Raji (cell line): Measurements from ENCODE around the gene ITSN1.

ENCODE experiments used
- POLR2A ChIP-seq: IDR thresholded peaks from 2 replicates; pipeline ENCODE4 v1.6.1; 2011; ENCODE audit warnings: low read depth, low read length, control low read depth; ENCODE audit not compliant: insufficient read depth

The ITSN1 gene

DNA sequence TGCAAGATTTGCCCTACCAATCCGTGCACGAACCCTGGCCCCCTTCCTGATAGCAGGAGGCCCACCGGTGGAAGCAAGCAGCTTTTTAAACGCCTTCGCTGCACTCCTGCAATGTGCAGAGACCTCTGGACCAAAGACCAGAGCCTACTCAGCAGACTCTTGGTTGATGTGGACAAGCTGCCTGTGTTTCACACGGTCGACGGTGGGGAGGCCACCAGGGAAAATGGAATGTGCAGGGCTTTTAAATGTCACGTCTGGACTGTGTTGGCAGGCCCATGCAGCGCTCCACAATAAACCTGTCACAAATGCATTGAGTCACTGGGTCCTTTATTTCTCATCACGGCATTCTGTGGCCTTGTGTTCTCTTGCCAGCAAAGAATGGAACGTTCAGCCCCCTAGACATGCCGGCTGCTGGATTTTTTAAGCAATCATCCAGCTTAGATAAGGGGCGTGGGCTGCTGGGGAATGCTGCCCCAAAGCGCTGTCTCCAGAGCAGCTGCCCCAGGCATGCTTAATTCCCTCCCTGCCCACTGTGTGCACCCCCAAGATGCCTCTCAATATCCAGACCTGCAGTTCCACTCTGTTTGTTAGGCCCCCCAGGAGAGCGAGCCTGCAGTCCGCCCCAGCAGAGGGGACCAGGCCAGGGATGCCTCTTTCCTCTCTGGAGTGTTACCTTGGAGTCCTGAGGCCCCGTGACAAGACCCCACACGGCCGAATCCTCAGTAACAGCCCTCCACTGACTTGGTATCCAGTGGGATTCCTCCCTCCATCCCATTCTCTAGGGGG, 202.0 kb downstream of the ITSN1 start:
- no peak for TF ChIP-seq POLR2A

DNA sequence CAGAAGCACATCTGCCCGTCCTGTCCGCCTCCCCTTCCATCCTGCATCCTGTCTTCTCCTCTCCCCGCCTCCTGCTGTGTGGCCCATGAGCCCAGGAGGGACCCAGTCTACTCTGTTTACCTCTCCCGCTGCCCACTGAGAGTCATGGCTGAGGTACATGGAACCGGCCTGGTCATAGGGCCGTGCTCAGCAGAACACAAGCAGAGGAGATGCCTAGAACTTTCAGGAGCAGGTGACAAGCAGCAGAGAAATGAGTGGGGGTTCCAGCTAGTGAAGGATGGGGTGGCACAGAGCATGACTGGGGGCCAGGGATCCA, 202.5 kb downstream of the ITSN1 start:
- TF ChIP-seq POLR2A, result no peak

DNA sequence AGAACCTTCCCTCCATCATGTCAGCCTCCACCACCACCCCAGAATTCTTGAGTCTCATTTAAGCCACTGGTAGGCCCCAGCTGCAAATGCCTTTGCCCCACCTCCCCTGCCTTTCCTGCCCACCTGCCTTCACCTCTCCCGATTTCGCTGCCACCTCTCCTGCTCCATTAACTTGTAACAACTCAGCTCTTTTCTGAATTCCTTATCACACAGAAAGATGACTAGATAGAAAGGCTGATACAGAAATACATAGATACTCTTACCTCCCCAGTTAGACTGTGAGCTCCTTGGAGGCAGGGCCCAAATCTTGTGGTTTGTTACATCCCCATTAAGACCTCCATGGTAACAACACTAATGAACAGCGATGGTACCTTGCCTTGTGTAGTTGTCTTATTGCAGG, 203.8 kb downstream of the ITSN1 start:
- TF ChIP-seq POLR2A, result no peak

DNA sequence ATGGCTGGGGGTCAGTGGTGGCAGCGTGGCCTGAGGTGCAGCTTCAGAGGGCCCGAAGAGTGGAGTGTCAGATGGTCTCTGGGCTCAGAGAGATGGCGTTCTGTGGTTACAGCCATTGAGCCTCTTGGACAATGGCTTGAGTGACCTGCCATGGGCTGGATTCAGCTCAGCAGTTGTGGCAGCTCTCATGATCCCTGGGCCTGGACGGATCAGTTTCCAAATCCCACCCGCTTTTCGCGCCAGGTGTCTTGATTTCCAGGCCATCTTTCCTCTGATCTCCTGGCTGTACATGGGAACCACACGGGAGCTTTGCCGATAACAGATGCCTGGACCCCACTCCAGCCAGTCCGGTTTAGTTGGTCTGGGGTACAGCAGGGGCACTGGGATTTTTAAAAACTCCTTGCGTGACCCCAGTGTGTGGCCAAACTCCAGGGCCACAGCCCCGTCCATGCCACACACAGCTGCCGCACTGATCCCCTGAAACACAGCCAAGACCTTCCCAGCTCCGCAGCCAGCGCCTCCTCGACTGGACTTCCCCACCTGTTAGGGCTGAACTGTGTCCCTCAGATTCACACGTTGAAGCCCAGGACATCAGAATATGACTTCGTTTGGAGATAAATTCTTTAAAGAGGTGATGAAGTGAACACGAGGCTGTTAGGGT, 205.4 kb downstream of the ITSN1 start:
- TF ChIP-seq POLR2A, result no peak

DNA sequence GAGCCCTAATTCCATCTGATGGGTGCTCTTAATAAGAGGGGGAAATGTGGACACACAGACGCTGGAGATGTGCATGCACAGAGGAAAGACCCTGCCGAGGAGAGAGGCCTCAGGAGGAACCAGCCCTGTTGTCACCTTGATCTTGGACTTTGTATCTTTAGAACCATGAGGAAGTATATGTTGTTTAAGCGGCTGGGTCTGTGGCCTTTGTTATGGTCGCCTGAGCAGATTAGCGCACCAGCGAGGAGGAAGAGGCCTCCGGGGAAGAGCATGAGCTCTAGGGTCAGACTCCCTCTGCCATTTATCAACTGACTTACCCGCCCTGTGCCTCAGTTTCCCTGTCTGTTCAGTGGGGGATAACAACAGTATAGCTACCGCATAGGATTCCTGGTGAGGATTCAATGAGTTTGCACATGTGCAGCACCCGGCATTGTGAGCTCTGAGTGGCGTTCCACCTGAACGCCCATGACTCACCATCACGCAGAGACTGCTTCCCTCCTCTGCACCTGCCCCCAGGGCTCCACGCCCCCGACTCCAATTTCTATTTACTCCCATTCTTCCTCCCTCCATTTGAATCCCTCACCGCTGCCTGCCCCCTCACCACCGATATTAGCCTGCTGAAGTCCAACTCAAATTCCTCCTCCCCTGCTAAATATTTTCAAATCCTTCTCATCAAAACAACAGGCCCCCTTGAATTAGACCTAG, 206.1 kb downstream of the ITSN1 start:
- no peak for TF ChIP-seq POLR2A

DNA sequence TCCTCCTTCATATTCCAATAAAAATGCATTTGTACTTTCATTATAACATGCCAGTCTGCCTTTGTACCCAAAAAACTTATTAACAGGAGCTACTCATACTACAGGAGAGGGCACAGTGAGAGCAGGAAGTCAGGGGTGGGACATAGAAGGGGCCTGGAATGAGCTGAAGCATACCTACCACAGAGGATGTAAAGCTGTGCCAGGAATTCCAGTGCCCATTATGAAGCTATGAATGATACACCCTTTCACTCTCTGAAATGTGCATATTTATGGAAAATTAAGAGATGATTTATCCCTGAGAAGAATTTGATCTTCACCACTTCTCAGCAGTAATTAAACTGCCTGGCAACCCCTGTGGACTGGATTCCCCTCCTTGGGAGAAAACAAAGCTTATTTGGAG, 207.5 kb downstream of the ITSN1 start:
- no peak for TF ChIP-seq POLR2A

DNA sequence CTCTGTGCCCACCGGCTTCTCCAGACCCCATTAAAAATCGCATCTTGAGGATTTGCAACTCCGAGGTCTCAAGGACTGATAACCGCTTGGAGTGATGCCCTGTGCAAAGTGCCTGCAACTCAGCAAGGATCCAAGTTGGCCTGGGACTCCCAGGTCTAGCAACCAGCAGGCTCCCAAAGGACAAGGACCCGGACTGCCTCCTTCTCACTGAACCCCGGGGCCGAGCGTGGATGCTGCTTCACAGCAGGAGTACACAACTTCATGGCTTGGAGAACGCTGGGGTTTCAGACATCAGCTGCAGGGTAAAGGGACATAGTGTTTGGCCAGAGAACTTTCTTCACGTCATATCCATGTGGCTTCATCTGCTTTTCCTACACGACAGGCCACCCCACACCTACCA, 208.1 kb downstream of the ITSN1 start:
- no peak for TF ChIP-seq POLR2A

DNA sequence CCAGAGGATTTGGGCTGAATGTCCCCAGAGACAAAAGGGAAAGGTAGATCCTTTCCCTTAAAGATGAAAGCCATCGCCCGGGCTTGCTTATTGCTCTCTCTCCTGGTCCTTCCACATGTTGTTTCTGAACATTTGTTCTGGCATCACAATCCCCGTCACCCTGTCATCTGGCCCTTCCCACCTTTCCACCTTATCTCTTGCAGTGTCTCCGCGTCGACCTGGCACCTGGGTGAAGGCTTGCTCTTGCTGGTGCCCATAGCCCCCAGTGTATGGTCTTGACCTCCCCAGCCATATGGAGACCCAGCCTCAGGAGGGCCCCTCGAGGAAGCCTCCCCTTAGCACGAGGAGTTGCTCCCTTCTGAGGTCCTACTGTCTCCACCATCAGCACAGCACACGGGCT, 208.7 kb downstream of the ITSN1 start:
- no peak for TF ChIP-seq POLR2A

DNA sequence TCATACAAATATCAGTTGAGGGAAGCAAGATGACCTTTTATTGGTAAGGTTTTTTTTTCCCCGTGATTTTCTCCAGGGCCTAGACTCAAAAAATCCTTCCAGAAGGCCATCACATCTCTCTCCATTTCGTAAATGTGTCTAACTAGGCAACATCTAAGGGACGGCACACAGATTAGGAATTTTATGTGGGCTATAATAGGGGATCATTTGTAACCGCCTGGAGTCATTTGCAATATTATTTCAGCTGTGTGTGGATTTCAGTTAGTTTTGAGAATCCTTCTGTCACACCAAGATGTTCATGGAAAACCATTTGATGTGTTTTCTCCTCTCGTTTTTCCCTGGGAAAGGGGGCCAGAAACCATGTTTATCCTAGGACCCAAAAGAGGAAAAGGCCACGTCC, 210.2 kb downstream of the ITSN1 start:
- TF ChIP-seq POLR2A, result no peak

DNA sequence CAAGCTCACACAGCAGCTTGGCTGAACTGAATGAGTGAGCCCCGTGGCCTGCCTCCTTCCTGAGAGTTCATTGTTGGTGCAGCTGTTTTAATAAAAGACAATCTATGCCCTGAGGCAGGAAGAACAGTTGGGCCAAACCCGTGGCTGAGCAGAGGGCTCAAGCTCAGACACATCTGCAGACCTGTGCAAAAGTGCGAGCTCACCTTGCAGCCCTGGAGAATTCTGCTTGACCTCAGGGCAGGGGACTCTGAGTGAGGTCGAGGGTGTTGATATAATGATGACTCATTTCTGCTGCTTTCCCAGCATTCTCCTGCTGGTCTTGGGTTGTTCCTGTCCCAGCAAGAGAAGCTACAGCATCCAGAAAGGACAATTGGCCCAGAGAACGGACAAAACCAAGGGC, 212.3 kb downstream of the ITSN1 start:
- TF ChIP-seq POLR2A, result no peak

DNA sequence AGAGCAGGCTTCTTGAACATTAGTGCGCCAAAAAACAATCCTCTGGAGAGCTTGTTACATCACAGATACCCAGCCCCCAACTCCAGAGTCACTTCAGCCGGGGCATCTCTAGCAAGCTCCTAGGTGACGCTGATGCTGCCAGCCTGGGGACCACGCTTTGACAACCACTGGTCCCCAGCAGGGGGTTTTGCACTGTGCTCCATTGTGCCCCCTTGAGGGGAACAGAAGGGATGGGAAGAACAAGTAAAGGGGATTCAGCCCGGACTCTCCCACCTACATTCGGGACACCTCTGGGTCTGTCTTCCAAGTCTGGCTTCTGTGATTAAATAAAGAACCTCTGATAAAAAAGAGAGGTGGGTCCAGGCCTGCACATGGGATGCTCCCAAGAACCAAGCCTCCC, 212.9 kb downstream of the ITSN1 start:
- no peak for TF ChIP-seq POLR2A

DNA sequence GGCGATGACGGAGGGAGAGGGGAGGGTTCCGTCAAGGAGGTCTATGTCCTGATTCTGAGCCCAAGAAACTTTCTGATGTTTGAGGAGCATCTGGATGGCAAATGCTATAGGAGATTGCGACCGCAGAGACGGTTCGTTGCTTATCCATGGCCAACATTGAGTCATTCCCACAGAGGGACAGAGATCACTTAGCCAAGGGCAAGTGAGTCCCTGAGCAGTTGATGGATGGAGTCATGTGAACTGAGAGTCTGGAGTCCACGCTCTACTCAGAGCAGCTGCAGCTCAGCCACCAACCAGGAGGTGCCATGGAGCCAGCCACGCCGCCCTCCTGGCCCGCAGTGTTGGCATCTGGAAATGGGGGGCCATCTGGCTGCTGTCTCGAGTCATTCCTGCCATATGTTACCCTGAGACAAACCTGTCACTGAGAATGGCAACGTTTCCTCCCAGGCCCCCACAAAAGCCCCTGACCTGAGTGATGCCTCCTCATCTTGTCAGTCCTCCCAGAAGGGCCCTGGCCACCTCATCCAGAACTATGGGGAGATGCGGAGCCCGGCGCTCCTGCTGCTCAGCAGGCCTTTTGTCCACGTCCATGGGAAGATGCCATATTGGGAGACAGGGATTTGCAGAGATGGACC, 214.7 kb downstream of the ITSN1 start:
- TF ChIP-seq POLR2A, result no peak

DNA sequence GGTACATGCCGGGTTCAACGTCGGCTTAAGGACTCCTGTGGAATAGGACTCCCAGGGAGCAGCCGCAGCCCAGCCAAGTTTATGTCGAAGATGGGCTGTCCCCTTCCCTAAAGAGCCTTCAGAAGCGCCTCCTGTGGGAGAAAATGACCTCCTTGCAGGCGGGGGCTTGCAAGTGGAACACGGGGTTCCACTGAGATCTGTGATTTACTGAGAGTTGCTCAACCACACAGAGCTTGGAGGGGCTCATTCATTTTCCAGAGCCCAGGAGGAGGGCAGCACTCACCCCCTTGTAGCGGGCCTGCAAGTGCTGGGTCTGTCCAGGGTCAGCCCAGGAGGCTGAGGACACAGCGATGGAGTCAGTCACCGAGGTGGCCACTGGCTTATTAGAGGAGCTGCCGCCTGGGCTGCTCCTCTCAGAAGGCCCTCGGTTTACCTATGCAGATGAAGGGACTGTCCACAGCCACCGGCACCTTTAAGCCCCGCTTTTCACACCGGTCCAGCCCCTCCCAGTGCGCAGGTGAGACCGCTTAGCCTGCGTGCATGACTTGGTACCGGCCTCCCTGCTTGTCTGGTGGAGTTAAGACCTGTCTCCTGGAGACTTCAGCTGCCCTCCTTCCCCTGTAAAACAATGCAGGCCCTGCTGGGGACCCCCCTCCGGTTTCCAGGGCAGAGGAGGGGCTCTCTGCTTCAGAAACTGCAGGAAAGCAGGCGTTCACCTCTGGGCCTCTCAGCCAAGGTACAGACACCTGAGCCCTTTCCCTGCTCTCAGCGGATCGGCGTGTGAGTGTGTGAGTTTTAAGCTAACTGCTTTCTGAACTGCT, 215.8 kb downstream of the ITSN1 start:
- no peak for TF ChIP-seq POLR2A

DNA sequence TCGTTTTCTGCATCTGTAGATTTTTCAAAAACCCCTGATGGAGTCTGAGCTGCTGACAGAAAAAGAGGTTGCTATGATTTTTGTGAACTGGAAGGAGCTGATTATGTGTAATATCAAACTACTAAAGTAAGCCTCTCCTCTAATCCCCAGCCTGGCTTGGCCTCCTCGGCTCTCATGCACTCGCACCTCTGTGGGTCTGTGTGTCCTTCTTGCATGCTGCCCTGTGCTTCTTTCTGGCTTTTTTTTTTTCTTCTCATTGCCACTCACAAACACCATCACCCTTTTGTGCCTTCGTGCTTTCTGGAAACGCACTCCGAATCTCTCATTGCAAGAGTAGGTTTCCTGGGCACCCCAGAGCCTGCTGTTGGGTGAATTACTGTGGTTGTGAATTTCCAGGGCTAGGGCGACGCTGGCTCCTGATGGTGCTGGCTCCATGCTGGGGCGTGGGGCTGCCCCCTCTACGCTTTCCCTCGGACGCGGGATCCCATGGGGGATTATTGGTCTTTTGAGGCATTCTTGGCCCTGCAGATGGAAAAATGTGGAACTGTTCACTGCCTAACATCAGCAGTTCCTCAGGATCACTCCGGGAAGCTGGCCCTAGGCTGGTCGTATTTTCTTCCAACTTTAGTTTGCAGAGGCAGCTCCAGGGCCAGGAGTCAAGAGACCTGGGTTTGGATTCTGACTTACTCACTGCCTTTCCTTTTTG, 216.5 kb downstream of the ITSN1 start:
- no peak for TF ChIP-seq POLR2A
